Activated CD4-positive, alpha-beta T cell treated with anti-CD3 and anti-CD28 coated beads, Interleukin-2, amount 10 ng/mL, durations not matched to agents 24 days and 14 days (primary cell): Measurements from ENCODE around the gene CAST. TPM values are rescaled to one million over a fixed set of nuclear protein-coding genes. Genes with fewer than 3 reads are reported as not detected.
"Not testable (repeated sequence)": the region's sequence is repeated elsewhere in the genome, so short reads cannot be mapped to it uniquely, and the experiment has no call there.

Experiments used
- DNase-seq: peaks from one replicate; pipeline ENCODE4 v3.0.0; 2022
- H3K27ac Mint-ChIP-seq: one replicate; pipeline ENCODE4 v1.8.0; 2022; ENCODE audit warnings: mild to moderate bottlenecking, mixed read lengths
- H3K27me3 Mint-ChIP-seq: one replicate; pipeline ENCODE4 v1.8.0; 2022; ENCODE audit warnings: mixed read lengths
- H3K36me3 Mint-ChIP-seq: one replicate; pipeline ENCODE4 v1.8.0; 2022; ENCODE audit warnings: low read depth, mild to moderate bottlenecking, mixed read lengths
- H3K4me1 Mint-ChIP-seq: one replicate; pipeline ENCODE4 v1.8.0; 2021; ENCODE audit warnings: mixed read lengths
- H3K4me3 Mint-ChIP-seq: one replicate; pipeline ENCODE4 v1.8.0; 2022; ENCODE audit warnings: mild to moderate bottlenecking, moderate library complexity, mixed read lengths
- H3K9me3 Mint-ChIP-seq: one replicate; pipeline ENCODE4 v1.8.0; 2021; ENCODE audit warnings: mixed read lengths
- intact Hi-C: fragments of 100-400 bp; cut with micrococcal nuclease; formaldehyde crosslinking; loops from one replicate; pipeline ENCODE4 v1.15.1; 2023
- total RNA-seq: library from RNA; stranded (reverse); gene quantifications from 2 replicates; pipeline ENCODE4 v1.2.3, GENCODE V29; 2022

The CAST gene
- total RNA-seq, 1 donor from 2014 or later, result 104 TPM

DNA sequence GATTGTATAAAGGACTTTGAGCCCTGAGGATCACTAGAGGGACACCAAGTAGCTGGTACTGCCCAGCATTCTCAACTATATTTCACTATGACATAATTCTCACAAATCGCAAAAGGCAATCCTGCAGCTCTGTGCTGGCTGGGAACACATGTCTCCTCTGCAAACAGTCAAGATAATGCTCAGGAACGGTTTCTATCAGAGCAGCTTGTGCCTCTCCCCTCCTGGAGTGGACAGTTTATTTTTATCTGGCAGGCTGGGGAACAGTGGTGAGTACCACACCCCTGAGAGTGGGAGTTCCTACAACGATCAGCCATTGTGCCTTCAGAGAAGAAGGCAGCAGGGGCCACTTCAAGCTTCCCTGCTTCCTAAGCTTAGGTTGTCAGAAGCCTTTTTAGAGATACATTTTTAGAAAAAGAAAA lies 79.7 kb downstream of the CAST start:
- Mint-ChIP-seq H3K27ac (no peak overlapping the region), H3K36me3 (peaks cover 54% of the 10 kb centered on the region), H3K9me3 (no peaks in the 10 kb centered on the region), H3K27me3 (no peaks in the 10 kb centered on the region), H3K4me3 (no peak overlapping the region), H3K4me1 (peaks cover 22% of the 10 kb centered on the region)
- intact Hi-C loops, result no loop called here
- DNase-seq, result peak; percentile 48

DNA sequence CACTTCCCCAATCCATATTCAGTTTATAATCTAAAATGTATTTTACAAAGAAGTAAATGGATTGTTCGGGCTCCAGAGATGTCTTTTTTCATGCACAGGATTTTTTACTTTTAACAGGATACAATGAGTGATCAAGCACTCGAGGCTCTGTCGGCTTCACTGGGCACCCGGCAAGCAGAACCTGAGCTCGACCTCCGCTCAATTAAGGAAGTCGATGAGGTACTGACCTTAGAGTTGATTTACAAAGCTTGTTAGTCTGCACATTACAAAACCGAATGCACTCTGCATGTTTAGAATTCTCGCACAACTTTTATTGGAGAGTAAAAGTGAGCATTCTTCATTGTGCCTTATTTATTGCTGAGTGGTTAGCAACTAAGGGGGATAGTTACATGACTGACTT lies 80.4 kb downstream of the CAST start:
- Mint-ChIP-seq H3K36me3 (peaks cover 54% of the 10 kb centered on the region), H3K4me1 (peaks cover 22% of the 10 kb centered on the region), H3K27ac (no peak overlapping the region), H3K27me3 (no peaks in the 10 kb centered on the region), H3K4me3 (no peak overlapping the region), H3K9me3 (no peaks in the 10 kb centered on the region)
- peak; percentile 47 for DNase-seq
- intact Hi-C loops, result no loop called here

- no peak overlapping the region for H3K4me3 Mint-ChIP-seq
- intact Hi-C loops, result no loop called here
- H3K36me3 Mint-ChIP-seq, result peaks cover 52% of the 10 kb centered on the region
Measured at GRCh38 chr5:96743065-96743768, 81.0 kb downstream of the CAST start.

DNA sequence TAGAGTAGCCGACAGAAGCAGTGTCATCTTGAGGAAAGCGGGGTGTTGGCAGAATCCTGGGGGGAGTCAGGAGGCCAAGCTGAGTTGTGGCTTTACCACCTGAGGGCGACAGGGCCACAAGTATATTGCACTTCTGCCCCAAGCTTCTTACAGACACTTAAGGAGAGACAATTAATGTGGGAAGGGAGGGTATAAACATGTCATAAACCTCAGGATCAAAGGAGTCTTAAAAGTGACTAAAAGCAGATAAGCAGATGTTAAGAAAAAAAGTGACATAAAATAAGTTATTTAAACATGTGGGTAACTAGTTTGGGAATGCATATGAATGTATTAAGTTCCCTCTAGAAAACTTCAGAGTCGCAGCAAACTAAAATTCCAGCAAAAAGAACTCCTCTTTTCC lies 81.6 kb downstream of the CAST start:
- peak overlapping the region; percentile 13 for H3K27ac Mint-ChIP-seq
- intact Hi-C loops, result no loop called here

More at GRCh38 chr5:96743065-96743768, 81.0 kb downstream of the CAST start:
- H3K27ac Mint-ChIP-seq, result peak overlapping the region; percentile 20
- no peaks in the 10 kb centered on the region for H3K9me3 Mint-ChIP-seq
- no peaks in the 10 kb centered on the region for H3K27me3 Mint-ChIP-seq
- peak; percentile 52 for DNase-seq
- peaks cover 22% of the 10 kb centered on the region for H3K4me1 Mint-ChIP-seq

GRCh38 chr5:96744218-96744617 lies 82.0 kb downstream of the CAST start:
- Mint-ChIP-seq H3K4me1 (peaks cover 22% of the 10 kb centered on the region), H3K36me3 (peaks cover 59% of the 10 kb centered on the region)
- intact Hi-C loops, H3K27me3 Mint-ChIP-seq, H3K9me3 Mint-ChIP-seq, H3K4me3 Mint-ChIP-seq, H3K27ac Mint-ChIP-seq: not testable (repeated sequence)
- DNase-seq, result peak; percentile 45

More for the DNA sequence above, 81.6 kb downstream of the CAST start:
- peaks cover 22% of the 10 kb centered on the region for H3K4me1 Mint-ChIP-seq
- no peaks in the 10 kb centered on the region for H3K9me3 Mint-ChIP-seq
- DNase-seq, result no peak
- H3K4me3 Mint-ChIP-seq, result no peak overlapping the region
- H3K27me3 Mint-ChIP-seq, result no peaks in the 10 kb centered on the region
- peaks cover 57% of the 10 kb centered on the region for H3K36me3 Mint-ChIP-seq

DNA sequence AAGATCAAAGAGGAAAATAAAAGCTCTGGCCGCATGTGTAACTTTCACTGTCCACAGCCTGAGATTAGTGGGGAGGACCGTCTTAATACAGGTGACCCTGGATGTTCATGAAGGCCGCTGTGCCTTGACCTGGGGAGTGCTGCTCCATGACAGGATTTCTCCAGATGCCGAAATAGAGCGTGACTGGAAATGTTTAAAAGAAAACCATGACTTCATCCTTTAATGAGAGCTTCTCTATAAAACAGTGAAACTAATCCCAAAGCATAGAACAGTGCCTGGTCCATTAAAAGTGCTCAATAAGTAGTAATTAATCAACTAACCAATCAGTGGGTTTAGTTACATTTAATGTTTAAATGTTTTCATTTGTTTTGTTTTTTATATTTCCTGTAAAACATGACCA lies 82.8 kb downstream of the CAST start:
- H3K36me3 Mint-ChIP-seq, result peaks cover 58% of the 10 kb centered on the region
- H3K27me3 Mint-ChIP-seq, result no peaks in the 10 kb centered on the region
- H3K4me3 Mint-ChIP-seq, result no peak overlapping the region
- H3K9me3 Mint-ChIP-seq, result no peaks in the 10 kb centered on the region
- intact Hi-C loops, result no loop called here
- peaks cover 22% of the 10 kb centered on the region for H3K4me1 Mint-ChIP-seq
- H3K27ac Mint-ChIP-seq, result no peak overlapping the region
- DNase-seq, result peak; percentile 40

GRCh38 chr5:96745844-96746531 lies 83.8 kb downstream of the CAST start:
- Mint-ChIP-seq H3K27ac (peak overlapping the region; percentile 48), H3K4me1 (peaks cover 17% of the 10 kb centered on the region), H3K27me3 (no peaks in the 10 kb centered on the region), H3K9me3 (no peaks in the 10 kb centered on the region), H3K36me3 (peaks cover 51% of the 10 kb centered on the region), H3K4me3 (no peak overlapping the region)
- peak; percentile 52 for DNase-seq
- intact Hi-C loops, result no loop called here

- intact Hi-C loops, result no loop called here
- Mint-ChIP-seq H3K9me3 (no peaks in the 10 kb centered on the region), H3K27ac (no peak overlapping the region), H3K4me3 (no peak overlapping the region), H3K36me3 (peaks cover 44% of the 10 kb centered on the region), H3K4me1 (peaks cover 17% of the 10 kb centered on the region), H3K27me3 (no peaks in the 10 kb centered on the region)
- DNase-seq, result no peak
Measured at GRCh38 chr5:96747720-96748119, 85.5 kb downstream of the CAST start.

DNA sequence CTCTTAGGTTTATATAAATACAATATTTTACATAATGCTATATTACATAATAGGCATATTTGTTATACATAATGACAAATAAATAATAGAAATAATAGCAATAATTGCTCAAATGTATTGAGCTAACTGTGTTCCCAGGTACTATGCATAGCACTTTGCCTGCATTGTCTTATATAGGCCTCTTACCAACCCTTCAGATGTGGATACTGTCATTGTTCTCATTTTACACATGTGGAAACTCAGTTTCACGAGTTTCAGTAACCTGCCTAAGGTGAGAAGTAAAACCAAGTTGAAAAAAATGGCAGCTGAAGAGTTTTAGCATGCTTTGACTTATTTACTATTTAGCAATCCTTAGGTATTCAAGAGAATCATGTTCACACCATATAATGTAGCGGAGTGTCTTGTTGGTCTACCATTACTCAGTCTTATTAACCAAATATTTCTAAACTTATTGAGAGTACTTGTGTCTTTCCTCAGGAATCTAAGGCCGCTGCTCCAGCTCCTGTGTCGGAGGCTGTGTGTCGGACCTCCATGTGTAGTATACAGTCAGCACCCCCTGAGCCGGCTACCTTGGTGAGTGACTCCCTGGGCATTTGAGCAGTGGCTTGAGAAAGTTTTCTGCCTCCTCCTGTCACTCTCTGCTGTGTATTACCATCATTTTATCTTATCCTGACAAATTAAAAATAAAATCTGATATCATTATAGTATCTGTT lies 88.1 kb downstream of the CAST start:
- peaks cover 47% of the 10 kb centered on the region for H3K36me3 Mint-ChIP-seq
- intact Hi-C loops, result no loop called here

GRCh38 chr5:96751203-96752169 lies 89.3 kb downstream of the CAST start:
- no peaks in the 10 kb centered on the region for H3K9me3 Mint-ChIP-seq
- peaks cover 46% of the 10 kb centered on the region for H3K36me3 Mint-ChIP-seq
- no peaks in the 10 kb centered on the region for H3K4me1 Mint-ChIP-seq
- H3K4me3 Mint-ChIP-seq, result no peak overlapping the region
- intact Hi-C loops, result loop anchor here (1.0 kb wide), 2 partner anchors 137 to 412 kb away; no protein-coding TSS in a partner anchor
- peak overlapping the region; percentile 14 for H3K27ac Mint-ChIP-seq
- no peaks in the 10 kb centered on the region for H3K27me3 Mint-ChIP-seq
- peak; percentile 55 for DNase-seq

More for the DNA sequence above, 88.1 kb downstream of the CAST start:
- H3K27me3 Mint-ChIP-seq, result no peaks in the 10 kb centered on the region
- peak; percentile 52 for DNase-seq
- H3K27ac Mint-ChIP-seq, result no peak overlapping the region
- no peak overlapping the region for H3K4me3 Mint-ChIP-seq
- H3K9me3 Mint-ChIP-seq, result no peaks in the 10 kb centered on the region
- H3K4me1 Mint-ChIP-seq, result peaks cover 7% of the 10 kb centered on the region

DNA sequence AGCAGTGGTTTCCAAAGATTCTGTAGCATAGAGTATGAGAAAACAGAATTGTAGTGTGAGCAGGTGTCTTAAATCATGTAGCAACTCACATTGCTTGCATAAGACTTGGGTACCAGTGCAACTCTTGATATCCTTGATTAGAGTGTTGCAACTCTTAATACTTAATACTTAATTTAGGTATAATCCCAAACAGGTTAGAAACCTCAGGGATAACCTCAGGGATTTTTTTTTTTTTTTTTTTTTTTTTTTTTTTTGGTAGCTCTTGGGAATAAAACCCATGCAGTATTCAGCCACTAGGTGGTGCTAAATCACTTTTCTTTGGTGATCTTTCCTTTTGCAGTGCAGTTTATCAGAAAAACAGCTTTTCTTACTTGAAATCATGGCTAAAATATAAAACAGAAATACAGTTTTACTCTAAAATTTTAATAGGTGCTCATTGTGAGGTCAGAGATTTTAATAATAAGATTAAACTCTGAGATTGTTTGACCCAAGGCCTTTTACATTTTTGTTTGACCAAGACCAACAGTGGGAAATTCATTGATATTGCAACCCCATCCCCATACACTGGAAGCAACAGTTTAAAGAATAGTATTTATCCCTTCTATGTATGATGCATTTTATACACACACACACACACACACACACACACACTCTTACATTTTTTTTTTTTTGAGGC lies 90.3 kb downstream of the CAST start:
- Mint-ChIP-seq H3K27me3 (no peaks in the 10 kb centered on the region), H3K4me1 (no peaks in the 10 kb centered on the region), H3K4me3 (no peak overlapping the region), H3K36me3 (peaks cover 50% of the 10 kb centered on the region), H3K9me3 (no peaks in the 10 kb centered on the region), H3K27ac (no peak overlapping the region)
- peak; percentile 86 for DNase-seq
- intact Hi-C loops, result loop anchor here (1.0 kb wide), 2 partner anchors 138 to 411 kb away; no protein-coding TSS in a partner anchor

- no peak overlapping the region for H3K4me3 Mint-ChIP-seq
- H3K27me3 Mint-ChIP-seq, result no peaks in the 10 kb centered on the region
- H3K36me3 Mint-ChIP-seq, result peaks cover 53% of the 10 kb centered on the region
- H3K9me3 Mint-ChIP-seq, result no peaks in the 10 kb centered on the region
- peak overlapping the region; percentile 13 for H3K27ac Mint-ChIP-seq
- intact Hi-C loops, result no loop called here
- no peak for DNase-seq
- H3K4me1 Mint-ChIP-seq, result no peaks in the 10 kb centered on the region
Measured at GRCh38 chr5:96753017-96753397, 90.8 kb downstream of the CAST start.

DNA sequence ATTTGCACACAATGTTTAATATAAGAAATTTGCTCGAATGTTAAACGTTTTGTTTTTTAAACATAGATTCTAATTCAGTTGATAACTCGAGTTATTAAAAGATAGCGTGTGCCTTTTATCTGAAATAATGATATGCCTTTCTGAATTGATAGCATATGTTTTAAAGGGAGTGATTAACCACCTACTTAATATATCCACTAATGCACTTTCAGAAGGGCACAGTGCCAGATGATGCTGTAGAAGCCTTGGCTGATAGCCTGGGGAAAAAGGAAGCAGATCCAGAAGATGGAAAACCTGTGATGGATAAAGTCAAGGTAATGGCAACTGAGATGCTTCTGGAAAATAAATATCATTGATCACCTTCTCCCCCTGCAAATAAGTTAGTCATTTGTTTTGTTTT lies 91.7 kb downstream of the CAST start:
- Mint-ChIP-seq H3K36me3 (peaks cover 54% of the 10 kb centered on the region), H3K27me3 (no peaks in the 10 kb centered on the region), H3K4me1 (no peaks in the 10 kb centered on the region), H3K9me3 (no peaks in the 10 kb centered on the region), H3K4me3 (no peak overlapping the region), H3K27ac (no peak overlapping the region)
- no peak for DNase-seq
- intact Hi-C loops, result no loop called here
